CD4-positive, alpha-beta T cell treated with Interleukin-1 beta for 1 hour (primary cell): ENCODE results near the gene TOX2.

ENCODE experiments used
- DNase-seq, 2 donors: peaks; one replicate each; pipeline ENCODE4 v3.0.0-alpha.2; 2020 to 2022

Gene TOX2

GRCh38 chr20:44066645-44067606, 152.3 kb downstream of the TOX2 start:
- no peak for DNase-seq

- no peak for DNase-seq
These were observed 153.0 kb downstream of the TOX2 start for GRCh38 chr20:44067650-44068081.

GRCh38 chr20:44068316-44069201, 153.9 kb downstream of the TOX2 start:
- no peak for DNase-seq

GRCh38 chr20:44069203-44070011, 154.8 kb downstream of the TOX2 start:
- DNase-seq: peak; percentile 67 to 84

GRCh38 chr20:44070139-44070900, 155.7 kb downstream of the TOX2 start:
- peak; percentile 54 to 71 for DNase-seq

- DNase-seq: no peak
These were observed 156.4 kb downstream of the TOX2 start for GRCh38 chr20:44071057-44071456.

GRCh38 chr20:44071526-44072111, 157.0 kb downstream of the TOX2 start:
- no peak for DNase-seq

GRCh38 chr20:44072384-44072783, 157.7 kb downstream of the TOX2 start:
- no peak for DNase-seq

GRCh38 chr20:44073011-44073674, 158.5 kb downstream of the TOX2 start:
- no peak for DNase-seq

GRCh38 chr20:44073675-44074071, 159.0 kb downstream of the TOX2 start:
- DNase-seq: no peak

GRCh38 chr20:44074252-44075151, 159.8 kb downstream of the TOX2 start:
- DNase-seq: no peak

GRCh38 chr20:44075191-44075949, 160.7 kb downstream of the TOX2 start:
- DNase-seq: no peak

- DNase-seq: no peak
These were observed 161.2 kb downstream of the TOX2 start for GRCh38 chr20:44075950-44076232.

- no peak for DNase-seq
These were observed 164.6 kb downstream of the TOX2 start for GRCh38 chr20:44079291-44079690.

- DNase-seq: no peak
These were observed 165.4 kb downstream of the TOX2 start for GRCh38 chr20:44080064-44080463.

GRCh38 chr20:44080646-44081267, 166.1 kb downstream of the TOX2 start:
- DNase-seq: peak; percentile 77 to 81

- no peak for DNase-seq
These were observed 166.8 kb downstream of the TOX2 start for GRCh38 chr20:44081476-44081875.

GRCh38 chr20:44081888-44082287, 167.2 kb downstream of the TOX2 start:
- no peak for DNase-seq
